HG03457 (cell line): ENCODE measurements around the gene XIRP2.

ENCODE experiments used
- ATAC-seq: cut with Tn5 transposase; IDR thresholded peaks from one replicate; pipeline ENCODE4 v1.9.1; 2021; ENCODE audit warnings: moderate number of reproducible peaks; ENCODE audit not compliant: unreplicated experiment

Gene XIRP2, protein sequence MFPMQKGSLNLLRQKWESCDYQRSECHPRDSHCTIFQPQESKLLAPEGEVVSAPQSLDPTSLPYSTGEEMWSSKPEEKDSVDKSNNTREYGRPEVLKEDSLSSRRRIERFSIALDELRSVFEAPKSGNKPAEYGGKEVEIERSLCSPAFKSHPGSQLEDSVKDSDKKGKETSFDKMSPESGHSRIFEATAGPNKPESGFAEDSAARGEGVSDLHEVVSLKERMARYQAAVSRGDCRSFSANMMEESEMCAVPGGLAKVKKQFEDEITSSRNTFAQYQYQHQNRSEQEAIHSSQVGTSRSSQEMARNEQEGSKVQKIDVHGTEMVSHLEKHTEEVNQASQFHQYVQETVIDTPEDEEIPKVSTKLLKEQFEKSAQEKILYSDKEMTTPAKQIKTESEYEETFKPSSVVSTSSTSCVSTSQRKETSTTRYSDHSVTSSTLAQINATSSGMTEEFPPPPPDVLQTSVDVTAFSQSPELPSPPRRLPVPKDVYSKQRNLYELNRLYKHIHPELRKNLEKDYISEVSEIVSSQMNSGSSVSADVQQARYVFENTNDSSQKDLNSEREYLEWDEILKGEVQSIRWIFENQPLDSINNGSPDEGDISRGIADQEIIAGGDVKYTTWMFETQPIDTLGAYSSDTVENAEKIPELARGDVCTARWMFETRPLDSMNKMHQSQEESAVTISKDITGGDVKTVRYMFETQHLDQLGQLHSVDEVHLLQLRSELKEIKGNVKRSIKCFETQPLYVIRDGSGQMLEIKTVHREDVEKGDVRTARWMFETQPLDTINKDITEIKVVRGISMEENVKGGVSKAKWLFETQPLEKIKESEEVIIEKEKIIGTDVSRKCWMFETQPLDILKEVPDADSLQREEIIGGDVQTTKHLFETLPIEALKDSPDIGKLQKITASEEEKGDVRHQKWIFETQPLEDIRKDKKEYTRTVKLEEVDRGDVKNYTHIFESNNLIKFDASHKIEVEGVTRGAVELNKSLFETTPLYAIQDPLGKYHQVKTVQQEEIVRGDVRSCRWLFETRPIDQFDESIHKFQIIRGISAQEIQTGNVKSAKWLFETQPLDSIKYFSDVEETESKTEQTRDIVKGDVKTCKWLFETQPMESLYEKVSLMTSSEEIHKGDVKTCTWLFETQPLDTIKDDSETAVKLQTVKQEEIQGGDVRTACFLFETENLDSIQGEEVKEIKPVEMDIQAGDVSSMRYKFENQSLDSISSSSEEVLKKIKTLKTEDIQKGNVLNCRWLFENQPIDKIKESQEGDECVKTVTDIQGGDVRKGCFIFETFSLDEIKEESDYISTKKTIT (N-terminal part only)

DNA sequence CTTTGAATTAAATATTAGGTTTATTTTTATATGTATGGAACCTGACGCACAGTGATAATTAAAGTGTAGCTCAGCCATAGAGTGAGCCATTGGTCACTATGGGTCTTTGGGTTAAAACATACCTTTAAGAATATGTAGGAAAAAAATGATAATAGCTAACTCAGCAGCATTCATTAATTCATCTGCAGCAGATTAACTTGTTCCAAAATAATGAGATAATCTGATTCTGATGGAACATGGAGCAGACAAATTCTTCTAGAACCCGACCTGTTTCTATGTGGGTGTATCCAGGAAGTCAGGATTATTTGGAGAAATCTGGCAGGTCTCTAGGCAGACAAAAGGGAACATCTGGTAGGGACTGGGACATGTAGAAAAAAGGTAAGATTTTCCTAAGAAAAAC is at the start of gene XIRP2:
XIRP2 (plus strand) TSS at position 301 of the 400 bp plus-strand sequence. CDS start 15,003 bp downstream, outside the sequence.
- ATAC-seq = no peak

- no peak for ATAC-seq
These were observed 47.1 kb upstream of the XIRP2 start for GRCh38 chr2:166841152-166841551.

- ATAC-seq = no peak
These were observed 46.6 kb upstream of the XIRP2 start for GRCh38 chr2:166841679-166842078.

GRCh38 chr2:166844111-166844510 is 44.2 kb upstream of the XIRP2 start:
- no peak for ATAC-seq

DNA sequence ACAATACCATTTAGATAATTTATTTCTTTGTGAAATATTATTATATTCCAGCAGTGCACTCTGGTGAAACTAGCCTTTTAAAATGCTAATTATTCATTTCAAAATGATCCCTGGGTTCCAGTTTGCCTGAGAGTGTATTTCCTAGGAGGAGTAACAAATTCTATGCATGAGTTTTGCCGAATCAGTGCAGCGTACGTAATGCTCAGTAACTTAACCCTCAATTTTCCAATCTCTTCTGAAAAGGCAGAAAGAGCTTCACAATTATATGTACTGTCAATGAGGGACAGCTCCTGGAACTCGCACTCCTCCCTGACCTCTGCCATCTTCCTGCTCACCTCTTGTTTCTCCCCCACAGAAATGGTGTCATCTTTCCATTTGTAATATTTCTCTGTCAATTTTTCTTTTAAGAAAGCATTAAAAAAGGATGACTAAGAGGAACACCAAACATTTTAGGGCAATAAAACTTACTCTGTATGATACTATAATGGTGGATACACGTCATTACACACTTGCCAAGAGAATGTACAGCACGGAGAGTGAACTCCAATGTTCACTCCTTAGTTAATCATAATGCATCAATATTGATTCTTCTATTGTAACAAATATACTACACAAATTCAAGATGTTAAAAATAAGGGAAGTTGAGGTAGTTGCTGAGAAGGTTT is 25.7 kb upstream of the XIRP2 start:
- ATAC-seq = no peak

GRCh38 chr2:166867874-166868514 is 20.3 kb upstream of the XIRP2 start:
- no peak for ATAC-seq

DNA sequence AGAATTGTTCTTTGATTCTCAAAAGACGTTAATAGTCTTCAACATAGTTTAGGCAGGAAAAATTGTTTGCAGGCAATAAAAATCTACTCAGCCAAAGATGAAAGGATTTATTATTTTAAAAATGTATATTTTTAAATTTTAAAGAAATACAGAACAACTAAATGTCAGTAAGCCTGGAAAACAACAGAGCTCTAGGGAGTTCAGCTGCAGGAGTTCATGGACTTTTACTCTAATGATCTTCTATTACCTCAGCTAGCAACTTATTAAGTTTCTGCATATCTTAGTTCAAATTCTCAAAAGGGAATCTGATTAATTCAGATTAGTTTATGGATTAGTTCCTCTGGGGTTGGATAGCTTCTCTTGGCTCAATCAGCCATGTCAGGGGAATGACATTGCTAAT is 17.9 kb upstream of the XIRP2 start:
- no peak for ATAC-seq

- ATAC-seq = no peak
These were observed 7.1 kb upstream of the XIRP2 start for GRCh38 chr2:166881177-166881576.

DNA sequence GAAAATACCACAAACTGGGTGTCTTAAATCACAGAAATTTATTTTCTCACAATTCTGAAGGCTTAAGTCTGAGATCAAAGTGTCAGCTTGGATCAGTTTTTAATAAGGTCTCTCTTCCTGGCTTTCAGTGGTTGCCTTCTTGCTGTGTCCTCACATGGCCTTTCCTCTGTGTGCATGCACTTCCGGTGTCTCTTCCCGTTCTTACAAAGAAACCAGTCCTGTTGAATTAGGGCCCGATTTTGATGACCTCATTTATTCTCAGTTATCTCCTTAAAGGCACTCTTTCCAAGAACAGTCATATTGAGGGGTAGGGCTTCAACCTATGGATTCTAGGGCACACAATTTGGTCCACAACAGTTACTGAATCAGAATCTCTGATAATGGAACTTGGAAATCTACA is 5.4 kb upstream of the XIRP2 start:
- no peak for ATAC-seq

GRCh38 chr2:166891727-166892126 is 3.4 kb downstream of the XIRP2 start:
- ATAC-seq = no peak

DNA sequence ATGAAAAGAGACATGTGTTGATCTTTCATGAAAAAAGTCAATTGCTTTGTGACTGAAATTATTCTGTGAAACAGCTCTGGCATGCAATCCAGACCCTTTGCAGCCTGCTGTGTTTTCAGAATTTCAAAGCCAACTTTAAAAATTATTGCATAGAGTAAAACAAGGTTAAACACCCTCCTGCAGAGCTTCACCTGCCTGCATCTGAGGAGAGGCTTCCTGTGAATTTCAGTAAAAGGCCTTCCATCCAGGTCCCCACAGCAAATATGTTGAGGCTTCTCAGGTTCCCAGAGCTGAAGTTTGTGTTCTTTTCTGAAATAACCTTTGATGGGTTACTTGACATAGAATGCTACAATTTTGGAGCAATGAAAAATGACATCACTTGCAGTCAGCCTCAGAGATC is 4.1 kb downstream of the XIRP2 start:
- no peak for ATAC-seq

- ATAC-seq = no peak
These were observed 7.0 kb downstream of the XIRP2 start for GRCh38 chr2:166895243-166895642.

- no peak for ATAC-seq
These were observed 9.4 kb downstream of the XIRP2 start for GRCh38 chr2:166897666-166898065.

- no peak for ATAC-seq
These were observed 11.4 kb downstream of the XIRP2 start for GRCh38 chr2:166899676-166900075.

- ATAC-seq = no peak
These were observed 12.4 kb downstream of the XIRP2 start for GRCh38 chr2:166900700-166901099.

DNA sequence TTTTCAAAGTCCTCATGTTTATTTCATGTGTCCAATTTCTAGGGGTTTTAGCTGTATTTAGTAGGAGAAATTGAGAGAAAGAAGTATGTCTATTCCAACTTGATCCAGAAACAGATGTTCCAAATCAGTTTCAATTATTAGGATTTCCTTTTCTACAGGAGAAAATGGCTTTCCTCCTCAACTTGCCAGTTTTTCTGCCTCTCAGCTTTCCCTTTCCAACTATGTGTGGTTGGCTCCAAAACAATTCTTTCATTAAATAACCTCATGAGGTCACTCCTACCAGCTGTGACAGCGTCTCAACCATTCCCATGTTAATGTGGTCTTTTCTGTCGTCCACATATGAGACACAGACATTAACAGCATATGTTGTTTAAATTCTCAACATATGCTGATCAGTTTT is 13.1 kb downstream of the XIRP2 start:
- ATAC-seq = no peak

GRCh38 chr2:166916987-166917386 is 28.7 kb downstream of the XIRP2 start:
- no peak for ATAC-seq

GRCh38 chr2:166917415-166917814 is 29.1 kb downstream of the XIRP2 start:
- no peak for ATAC-seq

DNA sequence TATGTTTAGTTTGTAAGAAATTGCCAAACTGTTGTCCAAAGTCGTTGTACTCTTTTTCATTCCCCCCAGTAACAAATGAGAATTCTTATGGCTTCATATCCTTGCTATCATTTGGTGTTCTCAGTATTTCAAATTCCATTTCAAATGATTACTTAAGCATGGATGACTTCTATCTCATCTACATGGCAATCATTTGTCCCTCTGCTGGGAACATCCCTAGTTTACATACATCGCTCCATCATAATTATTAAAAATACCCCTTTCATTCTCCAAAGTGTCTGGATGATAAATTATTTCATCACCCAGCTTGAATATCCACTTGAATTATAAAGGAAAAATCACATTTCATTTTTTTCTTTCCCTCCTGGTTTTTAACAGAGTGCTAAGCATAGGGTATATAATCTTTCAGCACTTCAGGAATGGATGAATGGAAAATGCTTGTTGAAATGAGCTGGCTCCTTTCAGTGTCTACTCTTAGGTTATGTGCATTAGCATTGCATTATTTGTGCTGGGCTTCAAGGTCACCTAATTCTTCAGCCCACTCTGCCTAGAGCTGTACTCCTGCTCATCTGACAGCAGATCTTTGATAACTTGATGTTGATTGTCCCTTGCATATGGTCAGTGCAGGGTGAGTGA is 33.1 kb downstream of the XIRP2 start:
- ATAC-seq = no peak

DNA sequence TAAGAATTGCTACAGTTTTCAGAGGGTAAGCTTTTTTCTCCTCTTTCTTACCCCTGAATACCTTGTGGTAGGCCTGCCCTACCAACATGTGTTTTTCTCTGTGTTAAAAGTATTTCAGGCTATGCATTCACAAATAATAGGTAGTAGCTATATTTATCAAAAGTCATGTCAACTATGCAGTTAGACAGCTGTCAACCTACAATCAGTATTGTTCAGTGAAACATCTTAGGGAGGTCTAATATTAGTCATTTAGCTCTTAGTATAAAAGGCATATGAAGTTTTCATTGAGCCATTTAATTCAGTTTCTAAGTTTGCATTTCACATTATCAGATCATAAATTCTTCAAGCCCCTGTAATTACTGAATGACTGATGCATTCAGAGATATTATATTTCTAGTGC is 36.7 kb downstream of the XIRP2 start:
- no peak for ATAC-seq
